Lower leg skin (tissue), 4 donors: ENCODE results near the gene OGFOD2. TPM values are rescaled to one million over a fixed set of nuclear protein-coding genes. Genes with fewer than 3 reads are reported as not detected.

Experiments used
- DNase-seq, 2 donors: peaks; one replicate each; pipeline ENCODE4 v3.0.0-alpha.2; 2019; ENCODE audit warnings: low spot score in 2 of 2
- H3K4me3 ChIP-seq: fragments of 200-600 bp; sonication (generic); 2 replicates; pipeline ENCODE4 v1.5.1; 2017; ENCODE audit warnings: mild to moderate bottlenecking, low read depth; ENCODE audit not compliant: poor library complexity, severe bottlenecking
- CTCF ChIP-seq, 3 donors: fragments of 450-650 bp; IDR thresholded peaks; one replicate each; pipeline ENCODE4 v1.5.1; 2016; ENCODE audit warnings: antibody characterized with exemption in 3 of 3, mild to moderate bottlenecking in 3 of 3, moderate library complexity in 2 of 3
- POLR2A ChIP-seq, 2 donors: fragments of 450-650 bp; IDR thresholded peaks; one replicate each; pipeline ENCODE4 v1.6.1; 2016 to 2017; ENCODE audit warnings: antibody characterized with exemption in 2 of 2, mild to moderate bottlenecking in 1 of 2, moderate library complexity in 1 of 2
- WGBS, 2 donors: methylation state at CpG; one replicate each; pipeline ENCODE4 v1.1.5; 2018; 5-methylcytosine and 5-hydroxymethylcytosine counted together
- intact Hi-C: fragments of 100-400 bp; cut with DNase I; formaldehyde crosslinking; loops from one replicate; pipeline ENCODE4 v1.15.0; 2023; ENCODE audit warnings: low total_unique reads
- total RNA-seq, 4 donors: library from RNA; depleted of rRNA; stranded (reverse); fragments of >200 nt; gene quantifications; one replicate each; pipeline ENCODE4 v1.1.0, GENCODE V29; 2016

Gene OGFOD2
- total RNA-seq, 4 donors from 2014 or later = 6.6 to 14.1 (median 13.0) TPM

DNA sequence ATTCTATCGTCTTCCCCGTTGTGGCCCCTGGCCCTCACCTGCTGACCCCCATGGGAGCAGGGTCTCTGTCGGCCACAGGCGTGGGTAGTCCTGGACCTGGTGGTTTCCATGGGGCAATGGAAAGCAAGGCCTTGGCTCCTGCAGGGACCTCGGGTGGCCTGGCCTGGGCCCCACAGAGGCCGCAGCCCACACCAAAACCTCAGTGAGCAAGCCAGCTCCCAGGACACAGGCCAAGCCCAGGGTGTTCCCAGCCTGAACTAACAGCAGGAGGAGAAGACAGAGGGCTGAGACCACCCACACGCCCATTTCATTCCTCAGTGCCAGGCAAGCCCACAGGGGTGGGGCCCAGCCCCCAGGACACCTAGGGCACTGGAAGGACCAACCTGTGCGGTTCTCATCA lies 25.6 kb upstream of the OGFOD2 start:
- TF ChIP-seq CTCF (IDR thresholded peaks at IDR 0.05) = no peak
- TF ChIP-seq POLR2A (IDR thresholded peaks at IDR 0.05) = no peak
- WGBS, 2 donors = 80 to 93% methylated on average over 5 to 6 of the region's 8 CpGs
- H3K4me3 ChIP-seq = no peak overlapping the region
- intact Hi-C loops = loop anchor here (2.0 kb wide), 1 partner anchor 89 kb away; no protein-coding TSS in a partner anchor
- DNase-seq = no peak

DNA sequence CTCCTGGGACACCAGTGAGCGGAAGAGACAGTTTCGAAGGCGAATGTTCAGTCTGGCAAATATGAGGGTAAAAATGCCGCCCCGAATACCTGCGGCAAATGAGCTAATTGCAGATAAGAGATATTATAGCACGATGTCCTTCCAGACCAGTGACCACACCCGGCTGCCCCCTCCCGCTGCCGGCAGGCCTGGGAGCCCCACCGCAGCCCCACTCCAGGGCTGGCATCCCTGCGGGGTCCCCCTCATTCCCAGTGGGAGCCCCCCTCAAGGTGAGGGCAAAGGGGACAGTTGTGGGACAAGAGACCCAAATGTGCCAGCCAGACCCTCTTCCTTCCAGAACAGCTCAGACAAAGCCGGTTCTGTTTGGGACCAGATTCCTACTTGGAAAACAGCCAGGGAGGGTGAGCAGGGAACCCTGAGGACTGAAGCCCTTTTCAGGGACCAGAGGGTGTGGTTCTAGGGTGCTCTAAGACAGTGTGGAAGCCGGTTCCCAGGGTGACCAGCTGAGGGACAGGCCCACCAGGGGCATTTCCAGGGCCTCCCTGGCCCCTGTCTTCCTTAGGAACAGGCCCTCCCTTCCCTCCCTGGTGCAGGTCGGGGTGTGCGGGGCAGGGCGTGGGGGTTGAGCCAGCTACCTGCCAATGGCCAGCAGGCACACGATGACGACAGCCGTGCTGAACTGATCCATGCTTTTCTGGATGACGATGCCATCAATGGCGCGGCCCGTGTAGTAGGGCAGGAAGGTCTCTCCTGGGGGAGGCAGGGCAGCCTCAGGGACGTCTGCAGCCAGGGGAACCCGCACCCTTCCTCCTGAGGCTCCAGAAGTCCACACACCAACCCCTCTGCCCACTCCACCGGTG lies 25.0 kb upstream of the OGFOD2 start:
- intact Hi-C loops = loop anchor here (2.0 kb wide), 1 partner anchor 89 kb away; no protein-coding TSS in a partner anchor
- 77 to 87% methylated on average over 27 of the region's 27 CpGs for WGBS, 2 donors
- H3K4me3 ChIP-seq = no peak overlapping the region
- DNase-seq = no peak
- TF ChIP-seq CTCF (IDR thresholded peaks at IDR 0.05) (no peak), POLR2A (IDR thresholded peaks at IDR 0.05) (no peak)

- intact Hi-C loops = no loop called here
- WGBS, 2 donors = 82 to 87% methylated on average over 9 of the region's 9 CpGs
- H3K4me3 ChIP-seq = no peak overlapping the region
- DNase-seq = no peak
- no peak for TF ChIP-seq CTCF (IDR thresholded peaks at IDR 0.05)
- no peak for TF ChIP-seq POLR2A (IDR thresholded peaks at IDR 0.05)
Measured at GRCh38 chr12:122951406-122951805, 23.6 kb upstream of the OGFOD2 start.

GRCh38 chr12:122951979-122952892 lies 22.8 kb upstream of the OGFOD2 start:
- peak; percentile 75 to 93 for DNase-seq
- no peak for TF ChIP-seq POLR2A (IDR thresholded peaks at IDR 0.05)
- peak in 1 of 3 donors; percentile 56 for TF ChIP-seq CTCF (IDR thresholded peaks at IDR 0.05)
- WGBS, 2 donors = 69 to 74% methylated on average over 11 to 12 of the region's 12 CpGs
- intact Hi-C loops = no loop called here
- no peak overlapping the region for H3K4me3 ChIP-seq

GRCh38 chr12:122955156-122955555 lies 19.9 kb upstream of the OGFOD2 start:
- WGBS, 2 donors = 70 to 73% methylated on average over 8 of the region's 8 CpGs
- intact Hi-C loops = loop anchor here (5.0 kb wide), 1 partner anchor 163 kb away; no protein-coding TSS in a partner anchor
- DNase-seq = no peak
- H3K4me3 ChIP-seq = no peak overlapping the region
- TF ChIP-seq POLR2A (IDR thresholded peaks at IDR 0.05) (no peak), CTCF (IDR thresholded peaks at IDR 0.05) (no peak)
